HepG2 (cell line): ENCODE results near the gene SEMA4F. TPM values are rescaled to one million over a fixed set of nuclear protein-coding genes. Genes with fewer than 3 reads are reported as not detected.

Experiments used
- ATF4 ChIP-seq, 2 experiments: fragments of 450-650 bp in 1 of 2; sonication (generic) in 1 of 2; formaldehyde crosslinking; IDR thresholded peaks; 2 replicates each; pipeline versions ENCODE4 v1.5.0 to v1.8.0; 2020 to 2022; ENCODE audit warnings: mild to moderate bottlenecking in 1 of 2, missing genetic modification reagents in 1 of 2
- IKZF5 ChIP-seq: IDR thresholded peaks from 2 replicates; pipeline ENCODE4 v1.6.1; 2018; ENCODE audit warnings: missing genetic modification reagents, mild to moderate bottlenecking, missing compliant biosample characterization
- JDP2 ChIP-seq: sonication (generic); formaldehyde crosslinking; IDR thresholded peaks from 2 replicates; pipeline ENCODE4 v1.8.1; 2022; ENCODE audit warnings: missing genetic modification reagents, borderline replicate concordance
- KMT2A ChIP-seq: sonication (generic); formaldehyde crosslinking; IDR thresholded peaks from 2 replicates; pipeline ENCODE4 v1.4.0; 2020; ENCODE audit warnings: missing genetic modification reagents
- MEIS2 ChIP-seq: sonication (generic); formaldehyde crosslinking; IDR thresholded peaks from 2 replicates; pipeline ENCODE4 v1.9.0; 2021; ENCODE audit warnings: mild to moderate bottlenecking, missing genetic modification reagents
- RAD21 ChIP-seq: fragments of 450-650 bp; formaldehyde crosslinking; IDR thresholded peaks from 2 replicates; pipeline ENCODE4 v1.5.0; 2020; ENCODE audit warnings: mild to moderate bottlenecking
- REST ChIP-seq, 2 experiments: IDR thresholded peaks; 2 replicates each; pipeline ENCODE4 v1.6.1; 2011 to 2012; ENCODE audit warnings: low read length in 2 of 2, borderline replicate concordance in 1 of 2, low read depth in 1 of 2, mild to moderate bottlenecking in 1 of 2, moderate library complexity in 1 of 2
- SMC3 ChIP-seq: IDR thresholded peaks from 2 replicates; pipeline ENCODE4 v1.6.1; 2011; ENCODE audit warnings: low read length, improper control_type of control experiment
- TARDBP ChIP-seq: sonication (generic); formaldehyde crosslinking; IDR thresholded peaks from 2 replicates; pipeline ENCODE4 v1.8.0; 2022; ENCODE audit warnings: mild to moderate bottlenecking, missing genetic modification reagents
- ZBTB1 ChIP-seq: sonication (generic); formaldehyde crosslinking; IDR thresholded peaks from 2 replicates; pipeline ENCODE4 v1.4.0; 2020; ENCODE audit warnings: missing genetic modification reagents, borderline replicate concordance
- ZBTB43 ChIP-seq: sonication (generic); formaldehyde crosslinking; conservative IDR thresholded peaks from 2 replicates; pipeline ENCODE4 v1.4.0; 2020; ENCODE audit warnings: missing genetic modification reagents
- ZFAT ChIP-seq: sonication (generic); formaldehyde crosslinking; conservative IDR thresholded peaks from 2 replicates; pipeline ENCODE4 v1.8.1; 2023; ENCODE audit warnings: missing genetic modification reagents, inconsistent platforms
- ZGPAT ChIP-seq: IDR thresholded peaks from 2 replicates; pipeline ENCODE4 v1.6.1; 2016; ENCODE audit warnings: mild to moderate bottlenecking
- ZNF350 ChIP-seq: sonication (generic); formaldehyde crosslinking; IDR thresholded peaks from 2 replicates; pipeline ENCODE4 v1.4.0; 2020; ENCODE audit warnings: mild to moderate bottlenecking, low read depth, missing genetic modification reagents, borderline replicate concordance
- ZNF430 ChIP-seq: sonication (generic); formaldehyde crosslinking; IDR thresholded peaks from 2 replicates; pipeline ENCODE4 v1.9.0; 2021; ENCODE audit warnings: mild to moderate bottlenecking, missing genetic modification reagents
- ZNF577 ChIP-seq: sonication (generic); formaldehyde crosslinking; IDR thresholded peaks from 2 replicates; pipeline ENCODE4 v1.4.0; 2020; ENCODE audit warnings: mild to moderate bottlenecking, low read depth, missing genetic modification reagents, borderline replicate concordance
- ZNF800 ChIP-seq: sonication (generic); formaldehyde crosslinking; IDR thresholded peaks from 2 replicates; pipeline ENCODE4 v1.4.0; 2020; ENCODE audit warnings: missing genetic modification reagents
- polyA plus RNA-seq, 8 experiments: library from polyadenylated mRNA; depleted of rRNA in 3 of 8; stranded (reverse) in 7 of 8; unstranded in 1 of 8; fragments of >200 nt; fragmentation: Illumina TruSeq in 4 of 8; extraction: Trizol in 4 of 8; gene quantifications; 2 replicates each; pipeline versions ENCODE4 v1.2.1 to v1.2.3, GENCODE V29; 2011 to 2016; ENCODE audit warnings: low read depth in 4 of 8, missing spikeins in 1 of 8, mixed read lengths in 1 of 8; ENCODE audit not compliant: insufficient read depth in 1 of 8
- total RNA-seq, 5 experiments: library from RNA; depleted of rRNA; stranded (reverse); fragments of >200 nt; fragmentation: Illumina TruSeq; extraction: Trizol; gene quantifications; 2 replicates each; pipeline ENCODE4 v1.2.3, GENCODE V29; 2016; ENCODE audit warnings: low read depth in 1 of 5

Gene SEMA4F
- total and polyA plus RNA-seq, 2 of the 13 experiments (the other 11 are each of a cell fraction or from before 2014, with no cell fraction given), result 7.1 to 10.3 TPM

- peak; percentile 87; the same call in 1 of the 2 replicates for TF ChIP-seq ZNF800 (CRISPR knock-in tag)
- no peak for TF ChIP-seq ZFAT (CRISPR knock-in tag)
- TF ChIP-seq ZGPAT (CRISPR knock-in tag), result peak; percentile 81
- TF ChIP-seq ZBTB1 (CRISPR knock-in tag), result no peak
- peak; percentile 80 for TF ChIP-seq MEIS2 (CRISPR knock-in tag)
- peak; percentile 86 for TF ChIP-seq ZNF350 (CRISPR knock-in tag)
- peak; percentile 86 for TF ChIP-seq TARDBP (CRISPR knock-in tag)
- no peak for TF ChIP-seq ZNF577 (CRISPR knock-in tag)
- TF ChIP-seq RAD21 (CRISPR knock-in tag), result peak; percentile 92
- TF ChIP-seq ATF4 (CRISPR knock-in tag; IDR thresholded peaks at IDR 0.05), result peak in 1 of 2 experiments; percentile 48; a peak in 1 of 4 replicates
- TF ChIP-seq ZBTB43 (CRISPR knock-in tag), result 0 out of 2 replicates have a peak, but pooled peaks have one; percentile 13
- peak; percentile 92; the same call in 1 of the 2 replicates for TF ChIP-seq ZNF430 (CRISPR knock-in tag)
- peak; percentile 79; the same call in 1 of the 2 replicates for TF ChIP-seq IKZF5 (CRISPR knock-in tag)
- no peak for TF ChIP-seq JDP2 (CRISPR knock-in tag)
- no peak; the same call in 1 of the 2 replicates for TF ChIP-seq KMT2A (CRISPR knock-in tag)
- no peak for TF ChIP-seq REST (IDR thresholded peaks at IDR 0.05; ENCODE audit: borderline replicate concordance in 1 of 2, low read depth in 1 of 2, low read length in 2 of 2)
- peak; percentile 90 for TF ChIP-seq SMC3
Measured at GRCh38 chr2:74715081-74715791, 61.2 kb downstream of the SEMA4F start (continued).
